ENCODE results near the gene PCGF2. TPM values are rescaled to one million over a fixed set of nuclear protein-coding genes. Genes with fewer than 3 reads are reported as not detected.

Gene PCGF2
- total and polyA plus RNA-seq, 2 donors = 1.4 to 12.6 TPM

DNA sequence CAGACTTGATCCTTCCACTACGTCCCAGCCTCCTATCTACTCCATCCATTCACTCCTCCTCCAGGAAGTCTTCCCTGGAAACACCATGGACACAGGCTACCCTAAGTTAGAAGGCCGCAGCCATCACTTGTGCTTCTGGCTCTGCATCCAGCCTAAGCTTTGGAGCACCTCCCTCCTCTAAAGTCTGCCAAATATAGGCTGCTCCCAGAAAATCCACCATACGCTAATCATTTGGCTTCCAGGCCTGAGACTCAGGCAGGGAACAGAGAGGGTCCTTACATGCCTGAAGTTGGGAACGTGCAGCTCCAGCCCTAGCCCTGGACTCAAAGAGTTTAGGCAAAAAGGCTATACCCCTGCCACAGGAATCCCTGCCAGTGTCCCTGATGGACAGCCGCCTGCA is 6.7 kb downstream of the PCGF2 start:
- DNase-seq (ENCODE audit: low read depth in 6 of 9, low spot score in 9 of 9) = no peak
- H3K27me3 ChIP-seq (ENCODE audit: control insufficient read depth in 2 of 2, insufficient read depth in 1 of 2, low read length in 1 of 2) = peaks cover 6 to 26% of the 10 kb centered on the region in 2 donors
- H3K4me1 ChIP-seq (ENCODE audit: control insufficient read depth in 2 of 2, insufficient read depth in 2 of 2, low read length in 2 of 2) = peaks cover 6 to 43% of the 10 kb centered on the region in 2 donors
- no peaks in the 10 kb centered on the region for H3K36me3 ChIP-seq (ENCODE audit: control insufficient read depth in 2 of 2, insufficient read depth in 2 of 2, low read length in 1 of 2)
- H3K9me3 ChIP-seq (ENCODE audit: control insufficient read depth in 2 of 2, insufficient read depth in 1 of 2, low read length in 1 of 2) = no peaks in the 10 kb centered on the region
- WGBS = 96% methylated on average over 5 of the region's 5 CpGs
- no peak overlapping the region for H3K4me3 ChIP-seq (ENCODE audit: low read length in 2 of 2)
- no peak overlapping the region for H3K27ac ChIP-seq (ENCODE audit: low read depth in 1 of 2, low read length in 1 of 2)

DNA sequence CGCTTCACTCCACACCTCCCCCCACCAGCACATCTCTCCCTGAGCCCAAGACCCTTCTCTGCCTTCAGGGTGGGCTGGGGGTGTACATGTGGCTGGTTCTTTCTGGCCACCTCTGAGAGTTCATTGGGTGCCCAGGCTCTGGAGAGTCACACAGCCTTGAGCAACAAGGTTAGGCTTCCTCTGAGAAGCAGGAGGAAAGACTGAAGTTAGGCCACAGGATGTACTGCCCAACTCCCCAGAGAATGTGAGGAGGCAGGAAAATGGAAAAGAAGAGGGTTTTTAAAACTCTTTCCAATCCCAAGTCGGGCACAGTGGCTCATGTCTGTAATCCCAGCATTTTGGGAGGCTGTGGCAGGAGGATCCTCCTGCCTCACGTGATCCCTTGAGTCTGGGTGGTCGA is 7.3 kb downstream of the PCGF2 start:
- peaks cover 4 to 22% of the 10 kb centered on the region in 2 donors for H3K27me3 ChIP-seq (ENCODE audit: control insufficient read depth in 2 of 2, insufficient read depth in 1 of 2, low read length in 1 of 2)
- H3K9me3 ChIP-seq (ENCODE audit: control insufficient read depth in 2 of 2, insufficient read depth in 1 of 2, low read length in 1 of 2) = no peaks in the 10 kb centered on the region
- 95% methylated on average over 4 of the region's 4 CpGs for WGBS
- H3K4me1 ChIP-seq (ENCODE audit: control insufficient read depth in 2 of 2, insufficient read depth in 2 of 2, low read length in 2 of 2) = peaks cover under 1 to 36% of the 10 kb centered on the region in 2 donors
- H3K27ac ChIP-seq (ENCODE audit: low read depth in 1 of 2, low read length in 1 of 2) = no peak overlapping the region
- no peak for DNase-seq (ENCODE audit: low read depth in 6 of 9, low spot score in 9 of 9)
- H3K4me3 ChIP-seq (ENCODE audit: low read length in 2 of 2) = no peak overlapping the region
- H3K36me3 ChIP-seq (ENCODE audit: control insufficient read depth in 2 of 2, insufficient read depth in 2 of 2, low read length in 1 of 2) = no peaks in the 10 kb centered on the region

DNA sequence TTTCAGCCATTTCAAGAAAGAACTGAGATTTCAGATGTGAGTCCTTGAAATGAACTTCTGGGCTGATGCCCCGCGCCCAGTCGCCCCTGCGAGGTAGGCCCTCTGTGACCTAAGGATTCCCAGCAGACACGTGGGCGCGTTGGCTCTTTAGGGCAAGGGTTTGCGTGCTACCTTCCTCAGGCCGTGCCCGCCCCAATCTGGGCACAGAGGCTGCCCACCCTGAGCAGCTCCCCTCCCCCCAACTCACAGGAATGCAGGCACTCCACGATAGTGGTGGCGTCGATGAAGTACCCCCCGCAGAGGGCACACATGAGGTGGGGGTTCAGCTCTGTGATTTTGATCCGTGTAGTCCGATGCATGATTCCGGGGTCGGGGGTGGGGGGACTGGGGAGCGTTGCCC is 8.1 kb downstream of the PCGF2 start:
- peaks cover 0 to 4% of the 10 kb centered on the region in 2 donors for H3K9me3 ChIP-seq (ENCODE audit: control insufficient read depth in 2 of 2, insufficient read depth in 1 of 2, low read length in 1 of 2)
- no peak overlapping the region for H3K27ac ChIP-seq (ENCODE audit: low read depth in 1 of 2, low read length in 1 of 2)
- H3K36me3 ChIP-seq (ENCODE audit: control insufficient read depth in 2 of 2, insufficient read depth in 2 of 2, low read length in 1 of 2) = no peaks in the 10 kb centered on the region
- peaks cover 4 to 19% of the 10 kb centered on the region in 2 donors for H3K27me3 ChIP-seq (ENCODE audit: control insufficient read depth in 2 of 2, insufficient read depth in 1 of 2, low read length in 1 of 2)
- no peak for DNase-seq (ENCODE audit: low read depth in 6 of 9, low spot score in 9 of 9)
- H3K4me3 ChIP-seq (ENCODE audit: low read length in 2 of 2) = no peak overlapping the region
- H3K4me1 ChIP-seq (ENCODE audit: control insufficient read depth in 2 of 2, insufficient read depth in 2 of 2, low read length in 2 of 2) = peaks cover 0 to 34% of the 10 kb centered on the region in 2 donors
- 97% methylated on average over 19 of the region's 19 CpGs for WGBS

DNA sequence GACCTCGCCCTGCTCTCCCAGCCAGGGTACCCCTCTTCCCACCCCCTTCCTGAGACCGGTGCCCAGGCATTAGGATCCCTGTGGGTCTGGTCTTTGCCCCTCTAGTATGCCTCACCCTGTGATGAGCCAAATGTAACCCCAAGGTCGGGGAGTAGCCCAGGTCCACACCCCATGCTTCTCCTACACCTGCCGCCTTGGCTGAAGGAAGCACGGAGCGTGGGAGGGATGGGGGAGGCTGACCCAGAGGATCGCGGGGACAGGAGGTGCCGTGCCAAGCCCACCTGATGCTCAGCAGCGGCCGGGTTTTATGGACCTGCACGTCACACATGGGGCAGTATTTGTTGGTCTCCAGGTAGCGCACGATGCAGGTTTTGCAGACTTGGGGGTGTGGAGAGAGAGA is 8.8 kb downstream of the PCGF2 start:
- Histone ChIP-seq H3K36me3 (ENCODE audit: control insufficient read depth in 2 of 2, insufficient read depth in 2 of 2, low read length in 1 of 2) (no peaks in the 10 kb centered on the region), H3K9me3 (ENCODE audit: control insufficient read depth in 2 of 2, insufficient read depth in 1 of 2, low read length in 1 of 2) (peaks cover 0 to 4% of the 10 kb centered on the region in 2 donors), H3K27ac (ENCODE audit: low read depth in 1 of 2, low read length in 1 of 2) (no peak overlapping the region), H3K4me1 (ENCODE audit: control insufficient read depth in 2 of 2, insufficient read depth in 2 of 2, low read length in 2 of 2) (peaks cover 0 to 38% of the 10 kb centered on the region in 2 donors), H3K27me3 (ENCODE audit: control insufficient read depth in 2 of 2, insufficient read depth in 1 of 2, low read length in 1 of 2) (peaks cover 4 to 19% of the 10 kb centered on the region in 2 donors), H3K4me3 (ENCODE audit: low read length in 2 of 2) (no peak overlapping the region)
- 92% methylated on average over 14 of the region's 14 CpGs for WGBS
- DNase-seq (ENCODE audit: low read depth in 6 of 9, low spot score in 9 of 9) = no peak

DNA sequence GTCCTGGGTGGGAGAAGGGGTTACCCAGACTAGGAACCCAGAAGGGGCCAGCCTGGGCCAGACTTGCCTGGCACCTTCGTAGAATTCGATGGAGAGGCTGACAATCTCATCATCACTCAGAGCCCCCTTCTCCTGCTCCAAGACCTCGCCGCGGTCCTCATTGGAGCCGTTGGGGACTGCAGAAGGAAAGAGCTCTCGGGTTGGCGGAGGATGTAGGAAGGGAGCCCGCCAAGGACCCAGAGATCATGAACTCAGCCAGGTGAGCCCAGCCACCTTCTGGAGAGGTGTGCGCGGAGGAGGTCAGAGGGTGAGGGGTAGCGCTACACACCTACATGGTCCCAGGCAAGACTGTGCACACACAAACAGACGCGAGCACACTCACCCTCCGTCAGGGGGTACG is 9.4 kb downstream of the PCGF2 start:
- peaks cover 4 to 19% of the 10 kb centered on the region in 2 donors for H3K27me3 ChIP-seq (ENCODE audit: control insufficient read depth in 2 of 2, insufficient read depth in 1 of 2, low read length in 1 of 2)
- DNase-seq (ENCODE audit: low read depth in 6 of 9, low spot score in 9 of 9) = no peak
- peaks cover 0 to 40% of the 10 kb centered on the region in 2 donors for H3K4me1 ChIP-seq (ENCODE audit: control insufficient read depth in 2 of 2, insufficient read depth in 2 of 2, low read length in 2 of 2)
- no peak overlapping the region for H3K4me3 ChIP-seq (ENCODE audit: low read length in 2 of 2)
- no peaks in the 10 kb centered on the region for H3K36me3 ChIP-seq (ENCODE audit: control insufficient read depth in 2 of 2, insufficient read depth in 2 of 2, low read length in 1 of 2)
- WGBS = 98% methylated on average over 16 of the region's 16 CpGs
- H3K27ac ChIP-seq (ENCODE audit: low read depth in 1 of 2, low read length in 1 of 2) = no peak overlapping the region
- H3K9me3 ChIP-seq (ENCODE audit: control insufficient read depth in 2 of 2, insufficient read depth in 1 of 2, low read length in 1 of 2) = peaks cover 0 to 4% of the 10 kb centered on the region in 2 donors

DNA sequence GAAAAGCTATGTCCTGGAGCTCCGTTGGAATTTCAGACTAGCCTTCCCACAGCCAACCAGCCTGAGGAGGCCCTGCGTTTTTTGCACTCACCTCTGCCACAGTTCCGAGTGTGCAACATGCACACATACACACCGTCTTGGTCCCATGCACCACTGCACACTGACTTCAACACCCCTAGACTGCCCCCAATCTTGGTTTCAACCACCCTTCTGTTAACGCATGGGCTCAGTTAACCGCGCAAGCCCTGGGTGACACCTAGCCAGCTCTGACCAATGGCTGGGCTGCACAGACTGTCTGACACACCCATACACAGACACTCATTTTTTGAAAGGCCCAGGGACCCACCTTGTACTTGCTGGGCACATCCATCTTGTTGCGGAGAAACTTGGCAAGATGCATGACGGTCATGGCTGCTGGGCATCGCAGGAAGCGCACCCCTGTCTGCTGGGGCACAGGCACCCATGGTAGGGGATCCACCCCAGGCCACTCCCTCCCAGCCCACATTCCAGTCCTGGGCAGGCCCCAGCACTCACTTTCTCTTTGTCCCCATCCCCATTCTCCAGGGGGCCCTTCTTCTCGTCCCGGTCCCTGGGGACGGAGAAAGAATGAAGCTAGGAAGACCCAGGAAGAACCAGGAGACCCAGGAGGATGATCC is 10.0 kb downstream of the PCGF2 start:
- Histone ChIP-seq H3K27ac (ENCODE audit: low read depth in 1 of 2, low read length in 1 of 2) (no peak overlapping the region), H3K4me1 (ENCODE audit: control insufficient read depth in 2 of 2, insufficient read depth in 2 of 2, low read length in 2 of 2) (peaks cover 0 to 35% of the 10 kb centered on the region in 2 donors), H3K27me3 (ENCODE audit: control insufficient read depth in 2 of 2, insufficient read depth in 1 of 2, low read length in 1 of 2) (peaks cover 4 to 19% of the 10 kb centered on the region in 2 donors), H3K4me3 (ENCODE audit: low read length in 2 of 2) (no peak overlapping the region), H3K36me3 (ENCODE audit: control insufficient read depth in 2 of 2, insufficient read depth in 2 of 2, low read length in 1 of 2) (no peaks in the 10 kb centered on the region), H3K9me3 (ENCODE audit: control insufficient read depth in 2 of 2, insufficient read depth in 1 of 2, low read length in 1 of 2) (peaks cover 0 to 4% of the 10 kb centered on the region in 2 donors)
- WGBS = 90% methylated on average over 14 of the region's 14 CpGs
- no peak for DNase-seq (ENCODE audit: low read depth in 6 of 9, low spot score in 9 of 9)

DNA sequence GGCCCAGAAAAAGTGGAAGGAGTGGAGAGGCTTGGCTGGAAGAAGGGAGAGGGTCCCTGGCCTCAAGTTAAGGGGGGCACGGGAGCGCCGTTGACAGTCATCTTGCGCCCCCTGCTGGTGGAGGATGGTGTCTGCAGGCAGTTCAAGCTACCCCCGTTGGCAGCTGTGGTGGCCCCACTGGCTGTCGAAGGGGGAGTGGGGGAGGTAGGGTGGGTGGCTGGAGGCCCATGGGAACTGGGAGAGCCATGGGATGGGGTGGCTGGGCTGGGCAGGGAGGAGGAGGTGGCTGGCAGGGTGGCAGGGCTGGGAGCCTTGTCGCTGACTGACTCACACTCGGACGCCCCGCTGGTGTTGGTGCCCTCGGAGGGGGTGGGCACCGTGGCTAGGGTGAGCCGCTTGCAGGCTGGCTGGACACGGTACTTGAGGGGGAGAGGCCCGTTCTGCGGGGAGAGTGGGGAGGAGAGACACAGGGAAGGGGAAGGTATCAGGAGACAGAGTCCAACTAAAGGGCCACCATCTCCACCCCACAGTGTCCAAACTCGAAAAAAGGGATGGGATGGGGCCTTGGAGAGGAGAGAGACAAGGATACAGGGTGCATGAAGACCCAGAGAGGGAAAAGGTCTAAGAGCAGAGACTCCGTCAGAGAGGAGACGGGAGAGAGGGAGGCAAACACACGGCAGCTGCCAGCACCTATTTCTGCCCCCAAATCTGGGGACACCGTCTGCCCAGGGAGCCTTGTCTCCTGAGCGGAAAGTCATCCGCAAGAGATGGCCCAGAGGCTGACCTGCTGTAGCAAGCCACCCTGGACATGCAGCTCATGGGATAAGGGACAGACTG is 12.8 kb downstream of the PCGF2 start:
- H3K36me3 ChIP-seq (ENCODE audit: control insufficient read depth in 2 of 2, insufficient read depth in 2 of 2, low read length in 1 of 2) = no peaks in the 10 kb centered on the region
- WGBS = 59% methylated on average over 23 of the region's 23 CpGs

DNA sequence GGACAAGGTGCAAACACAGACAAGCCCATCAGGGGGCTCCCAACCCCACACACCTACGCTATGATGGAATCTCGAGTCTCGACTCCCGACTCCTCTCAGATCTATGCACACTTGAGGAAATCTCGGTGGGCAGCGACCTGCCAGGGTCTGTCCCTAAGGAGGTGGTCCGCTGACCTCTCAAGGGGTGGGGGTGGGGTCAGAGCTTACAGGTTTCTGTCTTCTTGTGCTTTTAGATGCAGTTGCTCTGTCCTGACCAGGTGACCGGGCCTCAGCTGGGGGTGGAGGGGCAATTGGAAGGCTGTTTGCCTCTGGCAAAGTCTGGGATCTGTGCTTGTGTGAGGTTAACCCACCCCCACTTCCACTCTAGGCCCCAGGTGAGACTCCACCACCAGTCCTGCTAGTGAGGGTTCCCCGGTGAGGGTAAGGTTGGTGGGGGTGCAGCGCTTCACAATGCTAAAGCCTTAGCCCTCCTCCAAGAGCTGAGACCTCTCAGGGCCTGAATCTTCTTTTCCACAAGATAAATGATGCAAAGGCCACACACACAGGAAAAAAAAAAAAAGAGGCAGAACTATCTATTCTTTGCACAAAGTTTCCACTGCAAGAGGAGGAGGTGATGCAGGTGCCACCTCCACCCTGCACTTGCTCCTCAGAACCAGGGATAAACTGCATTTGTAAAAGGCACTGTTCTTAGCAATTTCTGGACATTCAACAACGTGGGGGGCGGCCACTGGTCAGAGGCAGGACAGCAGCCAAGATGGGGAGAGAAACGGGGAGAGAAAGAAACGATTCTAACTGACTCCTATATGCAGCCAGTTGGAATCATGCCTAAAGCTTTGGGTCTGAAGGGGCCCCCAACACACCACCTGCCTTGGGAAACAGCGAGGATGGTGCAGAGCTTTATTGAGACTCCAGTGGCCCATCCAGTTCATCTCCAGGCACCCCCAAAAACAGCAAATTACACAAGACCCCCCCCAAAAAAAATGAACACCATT is 13.9 kb downstream of the PCGF2 start:
- no peak overlapping the region for H3K4me3 ChIP-seq (ENCODE audit: low read length in 2 of 2)
- no peaks in the 10 kb centered on the region for H3K36me3 ChIP-seq (ENCODE audit: control insufficient read depth in 2 of 2, insufficient read depth in 2 of 2, low read length in 1 of 2)
- peak in 1 of 9 donors; percentile 36 for DNase-seq (ENCODE audit: low read depth in 6 of 9, low spot score in 9 of 9)
- peaks cover 4 to 13% of the 10 kb centered on the region in 2 donors for H3K27me3 ChIP-seq (ENCODE audit: control insufficient read depth in 2 of 2, insufficient read depth in 1 of 2, low read length in 1 of 2)
- 87% methylated on average over 15 of the region's 15 CpGs for WGBS
- no peak overlapping the region for H3K27ac ChIP-seq (ENCODE audit: low read depth in 1 of 2, low read length in 1 of 2)
- peaks cover 0 to 4% of the 10 kb centered on the region in 2 donors for H3K9me3 ChIP-seq (ENCODE audit: control insufficient read depth in 2 of 2, insufficient read depth in 1 of 2, low read length in 1 of 2)
- H3K4me1 ChIP-seq (ENCODE audit: control insufficient read depth in 2 of 2, insufficient read depth in 2 of 2, low read length in 2 of 2) = peaks cover 8 to 42% of the 10 kb centered on the region in 2 donors

More for the DNA sequence above, 12.8 kb downstream of the PCGF2 start:
- Histone ChIP-seq H3K4me1 (ENCODE audit: control insufficient read depth in 2 of 2, insufficient read depth in 2 of 2, low read length in 2 of 2) (peaks cover 2 to 34% of the 10 kb centered on the region in 2 donors), H3K4me3 (ENCODE audit: low read length in 2 of 2) (no peak overlapping the region), H3K9me3 (ENCODE audit: control insufficient read depth in 2 of 2, insufficient read depth in 1 of 2, low read length in 1 of 2) (peaks cover 0 to 4% of the 10 kb centered on the region in 2 donors), H3K27ac (ENCODE audit: low read depth in 1 of 2, low read length in 1 of 2) (no peak overlapping the region), H3K27me3 (ENCODE audit: control insufficient read depth in 2 of 2, insufficient read depth in 1 of 2, low read length in 1 of 2) (peaks cover 4 to 19% of the 10 kb centered on the region in 2 donors)
- DNase-seq (ENCODE audit: low read depth in 6 of 9, low spot score in 9 of 9) = peak in 5 of 9 donors; percentile 43 to 78 (median 65)
